LHCN-M2 (cell line): Measurements from ENCODE around the gene SATB2. TPM values are rescaled to one million over a fixed set of nuclear protein-coding genes. Genes with fewer than 3 reads are reported as not detected.
A peak's percentile ranks its signal among the peaks of the same experiment; 100 is the strongest.

Source experiments
- DNase-seq: peaks from one replicate; pipeline ENCODE4 v3.0.0-alpha.2; 2012; ENCODE audit warnings: low read depth
- total RNA-seq: library from RNA; depleted of rRNA; stranded (reverse); fragments of >200 nt; gene quantifications from 2 replicates; pipeline ENCODE4 v1.2.3, GENCODE V29; 2014

The SATB2 gene
- total RNA-seq, 1 experiment from 2014 or later, result 10.3 TPM

DNA sequence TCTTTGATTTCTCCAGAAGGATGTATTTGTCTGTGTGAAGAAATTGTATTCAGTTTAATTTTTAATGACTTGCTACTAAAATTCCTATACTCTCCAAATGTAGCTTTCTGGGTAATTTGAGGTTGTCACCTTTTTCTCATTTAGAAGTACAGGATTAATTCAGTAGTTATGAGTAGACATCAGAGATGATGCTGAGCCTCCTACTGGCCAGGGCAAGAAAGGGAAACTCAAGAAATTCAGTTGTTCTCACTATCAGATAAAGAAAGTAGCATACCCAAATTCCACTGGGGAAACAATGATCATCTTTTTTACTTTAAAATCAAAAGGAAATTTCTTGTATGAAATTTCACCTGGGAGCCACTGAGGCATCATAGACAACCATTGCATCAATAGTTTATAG is 199.4 kb downstream of the SATB2 start:
- DNase-seq, result no peak

GRCh38 chr2:199257261-199258224 is 200.2 kb downstream of the SATB2 start:
- DNase-seq, result no peak

DNA sequence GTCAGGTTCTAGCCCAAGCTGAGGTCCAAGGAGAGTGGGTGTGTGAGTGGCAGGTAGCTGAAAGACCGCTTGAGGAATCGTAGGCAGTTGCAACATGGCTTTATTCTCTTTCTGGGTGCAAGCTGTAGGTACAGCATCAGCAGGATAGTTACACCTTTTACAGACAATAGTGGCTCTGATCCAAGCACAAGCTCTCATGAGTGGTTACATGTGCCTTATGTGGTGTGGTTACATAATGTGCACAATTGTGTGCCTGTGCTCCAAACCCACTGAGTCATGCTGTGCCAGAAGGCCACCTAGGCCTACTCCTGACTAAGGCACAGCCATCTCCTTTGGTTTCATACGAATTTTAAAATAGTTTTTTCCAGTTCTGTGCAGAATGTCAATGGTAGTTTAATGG is 227.6 kb downstream of the SATB2 start:
- DNase-seq, result peak; percentile 45

DNA sequence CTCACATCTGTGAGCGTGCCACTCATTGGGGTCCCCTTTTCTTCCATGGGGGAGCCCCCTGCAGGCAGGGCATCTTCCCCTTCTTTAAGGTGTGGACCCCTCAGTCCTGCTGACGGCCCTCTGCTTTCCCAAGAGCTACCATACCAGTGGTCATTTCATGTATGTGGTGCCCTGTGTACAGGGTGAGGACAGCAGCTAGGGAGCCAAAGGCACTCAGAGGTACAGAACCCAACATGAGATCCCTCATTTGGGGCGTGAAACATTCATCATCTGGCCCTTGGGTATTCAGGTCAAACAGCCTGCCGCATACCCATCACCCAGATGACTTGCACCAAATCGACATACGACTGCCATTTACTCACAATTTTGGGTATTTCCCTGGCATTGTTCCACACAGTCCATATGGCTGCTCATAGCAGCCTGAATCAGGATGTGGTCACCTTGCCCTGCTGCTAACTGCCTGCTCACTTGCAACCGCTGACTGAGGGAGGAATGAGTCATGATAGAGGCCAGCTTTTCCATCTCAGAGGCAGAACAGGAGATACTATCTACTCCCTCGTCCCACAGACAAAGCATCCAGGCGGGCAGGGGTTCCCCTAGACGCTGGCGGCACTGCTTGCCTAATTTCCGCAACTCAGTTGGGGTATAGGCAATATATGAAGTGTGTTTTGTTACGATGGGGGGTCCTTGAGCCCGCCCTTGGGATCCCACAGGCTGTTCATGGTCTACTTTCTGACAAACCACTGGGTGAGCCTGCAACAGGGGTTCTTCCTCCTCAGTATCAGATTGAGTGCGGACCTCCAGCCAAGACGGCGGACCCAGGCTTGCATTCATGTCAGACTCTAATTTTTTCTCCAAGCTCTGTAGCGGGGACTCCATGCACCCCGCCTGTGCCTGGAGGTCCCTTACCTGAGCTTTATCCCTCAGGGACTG is 228.6 kb downstream of the SATB2 start:
- peak; percentile 97 for DNase-seq

DNA sequence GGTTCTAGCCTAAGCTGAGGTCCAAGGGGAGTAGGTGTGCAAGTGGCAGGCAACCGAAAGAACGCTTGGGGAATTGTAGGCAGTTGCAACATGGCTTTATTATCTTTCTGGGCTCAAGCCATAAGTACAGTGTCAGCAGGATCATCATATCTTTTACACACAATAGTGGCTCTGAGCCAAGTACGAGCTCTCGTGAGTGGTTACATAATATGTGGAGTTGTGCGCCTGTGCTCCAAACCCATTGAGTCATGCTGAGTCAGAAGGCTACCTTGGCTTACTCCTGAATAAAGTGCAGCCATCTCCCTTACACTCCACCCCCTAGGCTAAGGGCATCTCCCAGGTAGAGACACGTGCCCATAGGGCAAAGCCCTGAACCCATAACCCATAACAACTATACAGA is 233.9 kb downstream of the SATB2 start:
- peak; percentile 50 for DNase-seq

DNA sequence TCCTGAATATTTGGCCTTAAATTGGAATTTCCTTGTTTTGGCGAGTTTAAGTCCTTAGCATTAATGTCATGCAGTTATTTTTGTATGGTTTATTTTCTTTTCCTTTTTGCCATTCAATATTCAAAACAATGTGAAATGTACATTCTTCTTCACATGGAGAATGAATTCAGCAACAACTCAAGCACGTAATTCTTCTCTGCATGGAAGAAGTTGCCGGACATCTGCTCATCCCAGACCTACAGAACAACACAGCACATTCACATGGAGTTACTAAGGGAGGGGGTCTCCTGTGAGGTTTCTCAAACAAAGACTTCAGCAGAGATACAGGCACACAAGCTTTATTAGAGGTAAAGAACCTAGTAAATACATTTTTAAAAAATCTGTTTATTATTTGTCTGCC is 236.8 kb downstream of the SATB2 start:
- no peak for DNase-seq

GRCh38 chr2:199219551-199219950 is 238.2 kb downstream of the SATB2 start:
- DNase-seq, result no peak
